ENCODE measurements around the gene CCDC158. TPM values are rescaled to one million over a fixed set of nuclear protein-coding genes. Genes with fewer than 3 reads are reported as not detected.
A peak's percentile ranks its signal among the peaks of the same experiment; 100 is the strongest.

The CCDC158 gene
- total and polyA plus RNA-seq, 2 experiments from 2014 or later = 0.21 to 0.27 TPM

DNA sequence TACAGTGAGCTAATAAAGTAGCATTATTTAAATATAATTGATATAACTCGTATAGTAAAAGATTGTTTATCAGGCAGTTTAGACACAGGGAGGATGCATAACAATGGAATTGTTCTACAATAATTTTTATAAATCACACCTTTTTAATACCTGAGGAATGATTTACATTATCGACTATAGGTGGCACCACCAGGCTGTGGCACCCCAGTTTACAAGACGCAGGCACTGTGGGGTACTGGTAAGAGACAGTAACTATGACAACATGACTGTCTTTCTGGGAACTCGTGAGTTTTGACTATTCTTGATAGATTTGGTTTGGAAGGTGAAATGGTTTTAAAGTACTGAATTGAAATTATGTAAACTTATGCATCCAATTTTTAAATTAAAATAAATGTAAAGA is 141.5 kb downstream of the CCDC158 start:
- Histone ChIP-seq H3K36me3 (ENCODE audit: insufficient read depth) (no peaks in the 10 kb centered on the region), H3F3A (replicated peaks; ENCODE audit: low read depth) (no peaks in the 10 kb centered on the region), H3K27me3 (ENCODE audit: insufficient read depth) (no peaks in the 10 kb centered on the region), H3K79me2 (replicated peaks; ENCODE audit: insufficient read depth) (no peaks in the 10 kb centered on the region), H4K20me1 (replicated peaks; ENCODE audit: insufficient read depth) (no peaks in the 10 kb centered on the region), H3K9me2 (ENCODE audit: insufficient read depth) (no peaks in the 10 kb centered on the region), H3K27ac (ENCODE audit: low read depth) (no peak overlapping the region), H3K4me1 (ENCODE audit: insufficient read depth) (no peaks in the 10 kb centered on the region), H3K4me2 (no peak overlapping the region), H2AFZ (no peak overlapping the region), H3K4me3 (no peak overlapping the region)
- TF ChIP-seq EZH2 (IDR thresholded peaks at IDR 0.05; ENCODE audit: low read depth, unreplicated experiment) (no peak), ZNF331 (CRISPR knock-in tag; IDR thresholded peaks at IDR 0.05; ENCODE audit: low read depth) (no peak)
- TF ChIP-seq, protein P1, sequence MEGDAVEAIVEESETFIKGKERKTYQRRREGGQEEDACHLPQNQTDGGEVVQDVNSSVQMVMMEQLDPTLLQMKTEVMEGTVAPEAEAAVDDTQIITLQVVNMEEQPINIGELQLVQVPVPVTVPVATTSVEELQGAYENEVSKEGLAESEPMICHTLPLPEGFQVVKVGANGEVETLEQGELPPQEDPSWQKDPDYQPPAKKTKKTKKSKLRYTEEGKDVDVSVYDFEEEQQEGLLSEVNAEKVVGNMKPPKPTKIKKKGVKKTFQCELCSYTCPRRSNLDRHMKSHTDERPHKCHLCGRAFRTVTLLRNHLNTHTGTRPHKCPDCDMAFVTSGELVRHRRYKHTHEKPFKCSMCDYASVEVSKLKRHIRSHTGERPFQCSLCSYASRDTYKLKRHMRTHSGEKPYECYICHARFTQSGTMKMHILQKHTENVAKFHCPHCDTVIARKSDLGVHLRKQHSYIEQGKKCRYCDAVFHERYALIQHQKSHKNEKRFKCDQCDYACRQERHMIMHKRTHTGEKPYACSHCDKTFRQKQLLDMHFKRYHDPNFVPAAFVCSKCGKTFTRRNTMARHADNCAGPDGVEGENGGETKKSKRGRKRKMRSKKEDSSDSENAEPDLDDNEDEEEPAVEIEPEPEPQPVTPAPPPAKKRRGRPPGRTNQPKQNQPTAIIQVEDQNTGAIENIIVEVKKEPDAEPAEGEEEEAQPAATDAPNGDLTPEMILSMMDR (conservative IDR thresholded peaks at IDR 0.05; ENCODE audit: low read depth in 2 of 2) = peak; percentile 27 to 52; a peak in 3 of 4 replicates
- H3K36me3 Mint-ChIP-seq (ENCODE audit: low read depth) = no peaks in the 10 kb centered on the region
- H3K9me3 Mint-ChIP-seq = no peaks in the 10 kb centered on the region
- no peaks in the 10 kb centered on the region for H3K4me1 Mint-ChIP-seq
- peaks cover 2% of the 10 kb centered on the region for H3K27me3 Mint-ChIP-seq (ENCODE audit: insufficient read depth, low read depth, poor library complexity)
- DNase-seq (ENCODE audit: low spot score) (no peak), ATAC-seq (no peak)
- no peak overlapping the region for H3K27ac Mint-ChIP-seq
- H3K4me3 Mint-ChIP-seq = no peak overlapping the region

DNA sequence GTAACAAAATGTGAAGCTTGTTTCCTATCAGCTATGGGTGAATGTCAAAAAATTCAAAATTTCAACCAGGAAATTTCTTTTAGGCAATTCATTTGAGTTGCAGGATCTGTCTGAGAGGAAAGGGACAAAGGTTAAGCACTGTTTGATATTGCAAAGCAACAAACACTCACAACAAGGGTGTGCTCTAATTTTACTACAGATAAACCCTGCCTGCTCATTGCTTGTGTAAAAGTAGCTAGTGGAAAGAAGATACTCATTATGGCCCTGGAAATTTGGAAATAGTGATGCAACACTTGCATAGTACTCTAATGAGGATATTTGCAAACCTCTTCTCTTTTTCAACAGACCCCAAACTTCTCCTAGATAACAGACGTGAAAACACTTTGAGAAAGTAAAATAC is 142.4 kb downstream of the CCDC158 start:
- no peak for ATAC-seq
- no peak overlapping the region for H2AFZ ChIP-seq
- TF ChIP-seq EZH2phosphoT487 (IDR thresholded peaks at IDR 0.05; ENCODE audit: unreplicated experiment) (no peak), JUNB (IDR thresholded peaks at IDR 0.05; ENCODE audit: unreplicated experiment) (no peak), ZNF114 (CRISPR knock-in tag; IDR thresholded peaks at IDR 0.05) (no peak), STAT1 (IDR thresholded peaks at IDR 0.05; ENCODE audit: unreplicated experiment) (no peak)
- TF ChIP-seq, protein P1 (conservative IDR thresholded peaks at IDR 0.05; ENCODE audit: low read depth in 2 of 2) = no peak
- TF ChIP-seq, protein P2, sequence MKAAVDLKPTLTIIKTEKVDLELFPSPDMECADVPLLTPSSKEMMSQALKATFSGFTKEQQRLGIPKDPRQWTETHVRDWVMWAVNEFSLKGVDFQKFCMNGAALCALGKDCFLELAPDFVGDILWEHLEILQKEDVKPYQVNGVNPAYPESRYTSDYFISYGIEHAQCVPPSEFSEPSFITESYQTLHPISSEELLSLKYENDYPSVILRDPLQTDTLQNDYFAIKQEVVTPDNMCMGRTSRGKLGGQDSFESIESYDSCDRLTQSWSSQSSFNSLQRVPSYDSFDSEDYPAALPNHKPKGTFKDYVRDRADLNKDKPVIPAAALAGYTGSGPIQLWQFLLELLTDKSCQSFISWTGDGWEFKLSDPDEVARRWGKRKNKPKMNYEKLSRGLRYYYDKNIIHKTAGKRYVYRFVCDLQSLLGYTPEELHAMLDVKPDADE (IDR thresholded peaks at IDR 0.05) = no peak
- TF ChIP-seq, protein P3, sequence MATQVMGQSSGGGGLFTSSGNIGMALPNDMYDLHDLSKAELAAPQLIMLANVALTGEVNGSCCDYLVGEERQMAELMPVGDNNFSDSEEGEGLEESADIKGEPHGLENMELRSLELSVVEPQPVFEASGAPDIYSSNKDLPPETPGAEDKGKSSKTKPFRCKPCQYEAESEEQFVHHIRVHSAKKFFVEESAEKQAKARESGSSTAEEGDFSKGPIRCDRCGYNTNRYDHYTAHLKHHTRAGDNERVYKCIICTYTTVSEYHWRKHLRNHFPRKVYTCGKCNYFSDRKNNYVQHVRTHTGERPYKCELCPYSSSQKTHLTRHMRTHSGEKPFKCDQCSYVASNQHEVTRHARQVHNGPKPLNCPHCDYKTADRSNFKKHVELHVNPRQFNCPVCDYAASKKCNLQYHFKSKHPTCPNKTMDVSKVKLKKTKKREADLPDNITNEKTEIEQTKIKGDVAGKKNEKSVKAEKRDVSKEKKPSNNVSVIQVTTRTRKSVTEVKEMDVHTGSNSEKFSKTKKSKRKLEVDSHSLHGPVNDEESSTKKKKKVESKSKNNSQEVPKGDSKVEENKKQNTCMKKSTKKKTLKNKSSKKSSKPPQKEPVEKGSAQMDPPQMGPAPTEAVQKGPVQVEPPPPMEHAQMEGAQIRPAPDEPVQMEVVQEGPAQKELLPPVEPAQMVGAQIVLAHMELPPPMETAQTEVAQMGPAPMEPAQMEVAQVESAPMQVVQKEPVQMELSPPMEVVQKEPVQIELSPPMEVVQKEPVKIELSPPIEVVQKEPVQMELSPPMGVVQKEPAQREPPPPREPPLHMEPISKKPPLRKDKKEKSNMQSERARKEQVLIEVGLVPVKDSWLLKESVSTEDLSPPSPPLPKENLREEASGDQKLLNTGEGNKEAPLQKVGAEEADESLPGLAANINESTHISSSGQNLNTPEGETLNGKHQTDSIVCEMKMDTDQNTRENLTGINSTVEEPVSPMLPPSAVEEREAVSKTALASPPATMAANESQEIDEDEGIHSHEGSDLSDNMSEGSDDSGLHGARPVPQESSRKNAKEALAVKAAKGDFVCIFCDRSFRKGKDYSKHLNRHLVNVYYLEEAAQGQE (IDR thresholded peaks at IDR 0.05; ENCODE audit: unreplicated experiment) = no peak

More for the DNA sequence above, 142.4 kb downstream of the CCDC158 start:
- H3K27ac Mint-ChIP-seq = no peak overlapping the region
- no peaks in the 10 kb centered on the region for H3F3A ChIP-seq (replicated peaks; ENCODE audit: low read depth)
- H3K4me3 Mint-ChIP-seq = no peak overlapping the region
- DNase-seq (ENCODE audit: low spot score) = no peak
- no peaks in the 10 kb centered on the region for H3K4me1 ChIP-seq (ENCODE audit: insufficient read depth)
- peaks cover 2% of the 10 kb centered on the region for H3K27me3 Mint-ChIP-seq (ENCODE audit: insufficient read depth, low read depth, poor library complexity)
- H3K27me3 ChIP-seq (ENCODE audit: insufficient read depth) = no peaks in the 10 kb centered on the region
- H3K9me3 Mint-ChIP-seq = no peaks in the 10 kb centered on the region
- H3K27ac ChIP-seq (ENCODE audit: low read depth) = no peak overlapping the region
- H4K20me1 ChIP-seq (replicated peaks; ENCODE audit: insufficient read depth) = no peaks in the 10 kb centered on the region
- H3K79me2 ChIP-seq (replicated peaks; ENCODE audit: insufficient read depth) = no peaks in the 10 kb centered on the region
- H3K36me3 ChIP-seq (ENCODE audit: insufficient read depth) = no peaks in the 10 kb centered on the region
- H3K4me1 Mint-ChIP-seq = no peaks in the 10 kb centered on the region
- H3K4me3 ChIP-seq = no peak overlapping the region
- H3K4me2 ChIP-seq = no peak overlapping the region
- no peaks in the 10 kb centered on the region for H3K36me3 Mint-ChIP-seq (ENCODE audit: low read depth)
- H3K9me2 ChIP-seq (ENCODE audit: insufficient read depth) = no peaks in the 10 kb centered on the region
